OCI-LY1 (cell line): Measurements from ENCODE around the gene SH3D21.

ENCODE experiments used
- H2AFZ ChIP-seq: fragments of 200-600 bp; sonication (generic), shearing (Covaris generic); 2 replicates; pipeline ENCODE4 v1.6.0; 2014; ENCODE audit warnings: antibody characterized with exemption, mild to moderate bottlenecking, low read length
- H3F3A ChIP-seq: fragments of 200-600 bp; sonication (generic), shearing (Covaris generic); 2 replicates; pipeline ENCODE4 v1.6.0; 2014; ENCODE audit warnings: mild to moderate bottlenecking, antibody characterized with exemption, low read length, moderate library complexity; ENCODE audit not compliant: insufficient read depth
- H3K27ac ChIP-seq: fragments of 200-600 bp; sonication (generic); 2 replicates; pipeline ENCODE4 v1.5.1; 2014; ENCODE audit warnings: low read length, mixed run types, mild to moderate bottlenecking, low read depth; ENCODE audit not compliant: poor library complexity, severe bottlenecking
- H3K27me3 ChIP-seq: fragments of 200-600 bp; sonication (generic); 2 replicates; pipeline ENCODE4 v1.6.0; 2014; ENCODE audit warnings: antibody characterized with exemption, mild to moderate bottlenecking, low read length, moderate library complexity; ENCODE audit not compliant: insufficient read depth
- H3K36me3 ChIP-seq: fragments of 200-600 bp; sonication (generic); 2 replicates; pipeline ENCODE4 v1.6.1; 2014; ENCODE audit warnings: mild to moderate bottlenecking, antibody characterized with exemption, low read length, moderate library complexity, mixed read lengths; ENCODE audit not compliant: insufficient read depth
- H3K4me1 ChIP-seq: fragments of 200-600 bp; sonication (generic); 2 replicates; pipeline ENCODE4 v1.5.1; 2014; ENCODE audit warnings: mild to moderate bottlenecking, low read length, moderate library complexity; ENCODE audit not compliant: insufficient read depth, severe bottlenecking
- H3K4me2 ChIP-seq: fragments of 200-600 bp; sonication (generic), shearing (Covaris generic); 2 replicates; pipeline ENCODE4 v1.6.1; 2014; ENCODE audit warnings: low read length
- H3K4me3 ChIP-seq: fragments of 200-600 bp; sonication (generic); 2 replicates; pipeline ENCODE4 v1.5.1; 2014; ENCODE audit warnings: low read length, low read depth, mild to moderate bottlenecking, mixed read lengths; ENCODE audit not compliant: poor library complexity, severe bottlenecking
- H3K79me2 ChIP-seq: fragments of 200-600 bp; shearing (Covaris generic); 2 replicates; pipeline ENCODE4 v1.6.1; 2016; ENCODE audit warnings: mixed run types, low read length, mixed read lengths; ENCODE audit not compliant: insufficient read depth
- H3K9ac ChIP-seq: fragments of 200-600 bp; sonication (generic), shearing (Covaris generic); 2 replicates; pipeline ENCODE4 v1.6.1; 2014; ENCODE audit warnings: mild to moderate bottlenecking, low read length, mixed read lengths
- H3K9me2 ChIP-seq: fragments of 200-600 bp; sonication (generic), shearing (Covaris generic); 2 replicates; pipeline ENCODE4 v1.6.1; 2014; ENCODE audit warnings: low read depth, mild to moderate bottlenecking, low read length, mixed read lengths
- H3K9me3 ChIP-seq: fragments of 200-600 bp; shearing (Covaris generic); 2 replicates; pipeline ENCODE4 v1.6.1; 2014; ENCODE audit warnings: low read length, mixed read lengths
- H4K20me1 ChIP-seq: fragments of 200-600 bp; sonication (generic), shearing (Covaris generic); 2 replicates; pipeline ENCODE4 v1.6.0; 2016; ENCODE audit warnings: mild to moderate bottlenecking, low read length; ENCODE audit not compliant: insufficient read depth
- EZH2 ChIP-seq: fragments of 200-600 bp; sonication (generic), shearing (Covaris generic); IDR thresholded peaks from 2 replicates; pipeline ENCODE4 v1.8.0; 2017; ENCODE audit warnings: borderline replicate concordance, mixed run types, mild to moderate bottlenecking, antibody characterized with exemption, low read length, moderate library complexity, mixed read lengths
- TF ChIP-seq, protein P1 (sequence below): fragments of 200-600 bp; sonication (generic), shearing (Covaris generic); IDR thresholded peaks from 2 replicates; pipeline ENCODE4 v1.5.1; 2017; ENCODE audit warnings: mild to moderate bottlenecking, antibody characterized with exemption, low read length, moderate library complexity, mixed read lengths

Gene SH3D21

GRCh38 chr1:36306210-36306901 lies at the start of gene SH3D21:
TSS of gene SH3D21 (plus strand) at chr1:36306368. CDS start at chr1:36306421, 53 bp downstream.
- Histone ChIP-seq H3K27me3 (no peaks in the 10 kb centered on the region), H3K4me3 (peak within 1 kb of the TSS; percentile 62), H3K4me1 (peaks cover 44% of the 10 kb centered on the region), H3F3A (no peaks in the 10 kb centered on the region), H4K20me1 (no peaks in the 10 kb centered on the region), H3K9me3 (no peaks in the 10 kb centered on the region), H3K27ac (peak within 1 kb of the TSS; percentile 50), H3K36me3 (peaks cover 51% of the 10 kb centered on the region), H3K9me2 (no peaks in the 10 kb centered on the region), H3K79me2 (no peaks in the 10 kb centered on the region), H2AFZ (no peak within 1 kb of the TSS), H3K9ac (peak within 1 kb of the TSS; percentile 74), H3K4me2 (peak within 1 kb of the TSS; percentile 68)
- TF ChIP-seq, protein P1, sequence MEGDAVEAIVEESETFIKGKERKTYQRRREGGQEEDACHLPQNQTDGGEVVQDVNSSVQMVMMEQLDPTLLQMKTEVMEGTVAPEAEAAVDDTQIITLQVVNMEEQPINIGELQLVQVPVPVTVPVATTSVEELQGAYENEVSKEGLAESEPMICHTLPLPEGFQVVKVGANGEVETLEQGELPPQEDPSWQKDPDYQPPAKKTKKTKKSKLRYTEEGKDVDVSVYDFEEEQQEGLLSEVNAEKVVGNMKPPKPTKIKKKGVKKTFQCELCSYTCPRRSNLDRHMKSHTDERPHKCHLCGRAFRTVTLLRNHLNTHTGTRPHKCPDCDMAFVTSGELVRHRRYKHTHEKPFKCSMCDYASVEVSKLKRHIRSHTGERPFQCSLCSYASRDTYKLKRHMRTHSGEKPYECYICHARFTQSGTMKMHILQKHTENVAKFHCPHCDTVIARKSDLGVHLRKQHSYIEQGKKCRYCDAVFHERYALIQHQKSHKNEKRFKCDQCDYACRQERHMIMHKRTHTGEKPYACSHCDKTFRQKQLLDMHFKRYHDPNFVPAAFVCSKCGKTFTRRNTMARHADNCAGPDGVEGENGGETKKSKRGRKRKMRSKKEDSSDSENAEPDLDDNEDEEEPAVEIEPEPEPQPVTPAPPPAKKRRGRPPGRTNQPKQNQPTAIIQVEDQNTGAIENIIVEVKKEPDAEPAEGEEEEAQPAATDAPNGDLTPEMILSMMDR, result peak; percentile 28; the same call in 1 of the 2 replicates
- TF ChIP-seq EZH2, result no peak

DNA sequence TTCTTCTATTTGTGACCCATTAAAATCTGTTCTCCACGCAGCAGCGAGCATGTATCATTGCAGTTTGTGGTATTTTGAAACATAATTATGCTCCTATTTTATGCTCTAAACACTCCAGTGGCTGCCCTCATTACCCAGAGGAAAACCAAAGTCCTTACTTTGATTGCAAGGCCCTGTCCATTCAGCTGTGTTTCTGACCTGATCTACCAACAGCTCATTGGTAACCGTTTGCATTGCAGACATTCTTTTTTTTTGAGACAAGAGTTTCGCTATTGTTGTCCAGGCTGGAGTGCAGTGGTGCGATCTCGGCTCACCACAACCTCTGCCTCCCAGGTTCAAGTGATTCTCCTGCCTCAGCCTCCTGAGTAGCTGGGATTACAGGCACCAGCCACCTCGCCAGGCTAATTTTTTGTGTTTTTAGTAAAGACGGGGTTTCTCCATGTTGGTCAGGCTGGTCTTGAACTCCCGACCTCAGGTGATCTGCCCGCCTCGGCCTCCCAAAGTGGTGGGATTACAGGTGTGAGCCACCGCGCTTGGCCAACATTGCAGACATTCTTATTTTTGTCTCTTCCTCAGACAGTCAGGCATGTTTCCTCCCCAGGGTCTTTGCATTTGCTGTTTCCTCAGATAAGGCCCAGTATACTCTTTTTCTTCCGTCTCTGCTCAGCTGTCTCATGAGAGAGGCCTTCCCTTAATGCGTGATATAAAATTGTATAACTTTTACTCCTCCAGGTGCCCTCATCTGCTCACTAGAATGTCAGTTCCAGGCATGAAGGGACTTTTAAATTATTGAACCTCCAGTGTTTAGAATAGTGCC lies 49.4 kb upstream of the SH3D21 start:
- no peaks in the 10 kb centered on the region for H3K9me3 ChIP-seq
- no peaks in the 10 kb centered on the region for H4K20me1 ChIP-seq
- H3K4me2 ChIP-seq, result peak overlapping the region; percentile 69
- H3K4me1 ChIP-seq, result peaks cover 82% of the 10 kb centered on the region
- H3K27me3 ChIP-seq, result no peaks in the 10 kb centered on the region
- peaks cover 53% of the 10 kb centered on the region for H3K79me2 ChIP-seq
- H3K4me3 ChIP-seq, result peak overlapping the region; percentile 13
- H3F3A ChIP-seq, result peaks cover 10% of the 10 kb centered on the region; the same call in 1 of the 2 replicates
- TF ChIP-seq EZH2, result no peak
- TF ChIP-seq, protein P1, result no peak
- H3K36me3 ChIP-seq, result peaks cover 33% of the 10 kb centered on the region
- peak overlapping the region; percentile 46; the same call in 1 of the 2 replicates for H3K9ac ChIP-seq
- H3K9me2 ChIP-seq, result no peaks in the 10 kb centered on the region
- H3K27ac ChIP-seq, result peak overlapping the region; percentile 93
- no peak overlapping the region for H2AFZ ChIP-seq

DNA sequence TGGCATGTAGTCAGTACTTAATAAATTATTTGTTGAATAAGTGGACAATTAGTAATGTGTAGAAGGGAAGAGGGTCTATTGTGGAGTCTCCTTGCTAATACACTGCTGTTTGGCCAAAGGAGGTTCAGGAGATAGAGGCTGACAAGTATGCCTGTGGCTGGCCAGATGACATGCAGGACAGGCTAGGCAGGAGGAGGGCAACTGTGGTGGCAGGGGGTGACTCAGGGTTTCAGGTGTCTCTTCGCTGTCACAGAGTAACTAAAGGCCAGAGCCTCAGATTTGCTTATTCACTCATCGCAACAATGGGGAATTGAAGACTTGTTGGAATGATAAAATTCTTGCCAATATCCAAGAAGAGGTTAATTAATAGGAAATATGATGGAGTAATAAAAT lies 48.8 kb upstream of the SH3D21 start:
- Histone ChIP-seq H3K36me3 (peaks cover 39% of the 10 kb centered on the region), H3F3A (peaks cover 10% of the 10 kb centered on the region; the same call in 1 of the 2 replicates), H3K9me3 (no peaks in the 10 kb centered on the region), H3K9ac (peak overlapping the region; percentile 46; the same call in 1 of the 2 replicates), H3K27ac (peak overlapping the region; percentile 93), H3K79me2 (peaks cover 53% of the 10 kb centered on the region), H3K9me2 (no peaks in the 10 kb centered on the region), H2AFZ (no peak overlapping the region), H3K4me2 (peak overlapping the region; percentile 69), H3K27me3 (no peaks in the 10 kb centered on the region), H3K4me1 (peaks cover 76% of the 10 kb centered on the region), H4K20me1 (no peaks in the 10 kb centered on the region), H3K4me3 (peak overlapping the region; percentile 56)
- TF ChIP-seq EZH2, result no peak
- TF ChIP-seq, protein P1, result no peak
